ENCODE results near the gene GPR35.
A peak's percentile ranks its signal among the peaks of the same experiment; 100 is the strongest.

The GPR35 gene

GRCh38 chr2:240579771-240580614 is 45.3 kb upstream of the GPR35 start:
- H2BK12ac ChIP-seq (ENCODE audit: low read length in 2 of 2): peak overlapping the region in 1 of 2 experiments; percentile 76
- no peak overlapping the region for H2BK120ac ChIP-seq (ENCODE audit: low read depth, low read length)
- no peak overlapping the region for H2BK5ac ChIP-seq (ENCODE audit: low read depth, low read length, poor library complexity, severe bottlenecking)
- no peaks in the 10 kb centered on the region for H3K27me3 ChIP-seq (ENCODE audit: control insufficient read depth in 1 of 2, insufficient read depth in 1 of 2, low read length in 2 of 2)
- peak overlapping the region; percentile 40 for H3K4me2 ChIP-seq (ENCODE audit: low read length, poor library complexity, severe bottlenecking)
- peak overlapping the region; percentile 65 for H3K9ac ChIP-seq (ENCODE audit: low read length)
- H3K79me1 ChIP-seq (replicated peaks; ENCODE audit: low read length, poor library complexity, severe bottlenecking): peaks cover 54% of the 10 kb centered on the region
- H4K8ac ChIP-seq (ENCODE audit: low read length): peak overlapping the region; percentile 16
- peak overlapping the region; percentile 22 for H4K91ac ChIP-seq (ENCODE audit: low read length)
- H3K4me3 ChIP-seq (ENCODE audit: insufficient read depth in 1 of 2, low read depth in 1 of 2, low read length in 2 of 2): peak overlapping the region in 1 of 2 experiments; percentile 40
- 46% methylated on average over 27 of the region's 27 CpGs for WGBS
- DNase-seq: peak; percentile 95
- peaks cover 30% of the 10 kb centered on the region for H3K4me1 ChIP-seq (ENCODE audit: control insufficient read depth, insufficient read depth, low read depth, low read length)
- no peak overlapping the region for H2AFZ ChIP-seq (ENCODE audit: low read depth, low read length)
- H3K4ac ChIP-seq (ENCODE audit: low read depth in 1 of 2, low read length in 2 of 2): peak overlapping the region in 1 of 2 experiments; percentile 40
- H2AK5ac ChIP-seq (ENCODE audit: low read length, severe bottlenecking): peak overlapping the region; percentile 12
- H3K18ac ChIP-seq (ENCODE audit: low read depth in 1 of 2, low read length in 2 of 2): no peak overlapping the region
- no peaks in the 10 kb centered on the region for H3K9me3 ChIP-seq (ENCODE audit: control insufficient read depth, low read length)
- peaks cover 47 to 49% of the 10 kb centered on the region in 2 experiments for H3K36me3 ChIP-seq (ENCODE audit: control insufficient read depth in 1 of 2, insufficient read depth in 2 of 2, low read depth in 1 of 2, low read length in 2 of 2)
- H2BK15ac ChIP-seq (ENCODE audit: low read depth, poor library complexity, severe bottlenecking): no peak overlapping the region
- H3K27ac ChIP-seq (ENCODE audit: low read length, poor library complexity, severe bottlenecking): peak overlapping the region; percentile 33
- H3K23ac ChIP-seq (ENCODE audit: low read length in 2 of 2): no peak overlapping the region
- peak overlapping the region in 1 of 2 experiments; percentile 30 for H3K14ac ChIP-seq (ENCODE audit: low read length in 2 of 2)

GRCh38 chr2:240581811-240582210 is 43.5 kb upstream of the GPR35 start:
- Histone ChIP-seq H2BK120ac (ENCODE audit: low read depth, low read length) (no peak overlapping the region), H4K91ac (ENCODE audit: low read length) (no peak overlapping the region), H3K18ac (ENCODE audit: low read depth in 1 of 2, low read length in 2 of 2) (no peak overlapping the region), H3K27me3 (ENCODE audit: control insufficient read depth in 1 of 2, insufficient read depth in 1 of 2, low read length in 2 of 2) (no peaks in the 10 kb centered on the region), H3K14ac (ENCODE audit: low read length in 2 of 2) (no peak overlapping the region), H2BK12ac (ENCODE audit: low read length in 2 of 2) (no peak overlapping the region), H3K23ac (ENCODE audit: low read length in 2 of 2) (no peak overlapping the region), H3K9ac (ENCODE audit: low read length) (no peak overlapping the region), H2AFZ (ENCODE audit: low read depth, low read length) (no peak overlapping the region), H2BK5ac (ENCODE audit: low read depth, low read length, poor library complexity, severe bottlenecking) (no peak overlapping the region), H3K79me1 (replicated peaks; ENCODE audit: low read length, poor library complexity, severe bottlenecking) (peaks cover 42% of the 10 kb centered on the region), H4K8ac (ENCODE audit: low read length) (no peak overlapping the region), H3K36me3 (ENCODE audit: control insufficient read depth in 1 of 2, insufficient read depth in 2 of 2, low read depth in 1 of 2, low read length in 2 of 2) (peaks cover 29 to 31% of the 10 kb centered on the region in 2 experiments), H3K4me2 (ENCODE audit: low read length, poor library complexity, severe bottlenecking) (no peak overlapping the region), H3K4me3 (ENCODE audit: insufficient read depth in 1 of 2, low read depth in 1 of 2, low read length in 2 of 2) (no peak overlapping the region), H2BK15ac (ENCODE audit: low read depth, poor library complexity, severe bottlenecking) (no peak overlapping the region), H3K4ac (ENCODE audit: low read depth in 1 of 2, low read length in 2 of 2) (no peak overlapping the region), H3K4me1 (ENCODE audit: control insufficient read depth, insufficient read depth, low read depth, low read length) (peaks cover 37% of the 10 kb centered on the region), H3K9me3 (ENCODE audit: control insufficient read depth, low read length) (no peaks in the 10 kb centered on the region), H3K27ac (ENCODE audit: low read length, poor library complexity, severe bottlenecking) (no peak overlapping the region), H2AK5ac (ENCODE audit: low read length, severe bottlenecking) (no peak overlapping the region)
- WGBS: 95% methylated on average over 5 of the region's 5 CpGs
- no peak for DNase-seq

- Histone ChIP-seq H2BK120ac (ENCODE audit: low read depth, low read length) (no peak overlapping the region), H3K18ac (ENCODE audit: low read depth in 1 of 2, low read length in 2 of 2) (no peak overlapping the region), H3K27ac (ENCODE audit: low read length, poor library complexity, severe bottlenecking) (no peak overlapping the region), H3K4me2 (ENCODE audit: low read length, poor library complexity, severe bottlenecking) (no peak overlapping the region), H3K4ac (ENCODE audit: low read depth in 1 of 2, low read length in 2 of 2) (no peak overlapping the region), H4K8ac (ENCODE audit: low read length) (no peak overlapping the region), H3K27me3 (ENCODE audit: control insufficient read depth in 1 of 2, insufficient read depth in 1 of 2, low read length in 2 of 2) (no peaks in the 10 kb centered on the region), H2BK15ac (ENCODE audit: low read depth, poor library complexity, severe bottlenecking) (no peak overlapping the region), H2BK12ac (ENCODE audit: low read length in 2 of 2) (no peak overlapping the region), H3K23ac (ENCODE audit: low read length in 2 of 2) (no peak overlapping the region), H3K79me1 (replicated peaks; ENCODE audit: low read length, poor library complexity, severe bottlenecking) (peaks cover 33% of the 10 kb centered on the region), H3K36me3 (ENCODE audit: control insufficient read depth in 1 of 2, insufficient read depth in 2 of 2, low read depth in 1 of 2, low read length in 2 of 2) (peaks cover 19 to 21% of the 10 kb centered on the region in 2 experiments), H3K9ac (ENCODE audit: low read length) (no peak overlapping the region), H2BK5ac (ENCODE audit: low read depth, low read length, poor library complexity, severe bottlenecking) (no peak overlapping the region), H2AFZ (ENCODE audit: low read depth, low read length) (no peak overlapping the region), H3K9me3 (ENCODE audit: control insufficient read depth, low read length) (no peaks in the 10 kb centered on the region), H3K4me1 (ENCODE audit: control insufficient read depth, insufficient read depth, low read depth, low read length) (peaks cover 40% of the 10 kb centered on the region), H4K91ac (ENCODE audit: low read length) (no peak overlapping the region), H2AK5ac (ENCODE audit: low read length, severe bottlenecking) (no peak overlapping the region), H3K4me3 (ENCODE audit: insufficient read depth in 1 of 2, low read depth in 1 of 2, low read length in 2 of 2) (no peak overlapping the region), H3K14ac (ENCODE audit: low read length in 2 of 2) (no peak overlapping the region)
- 84% methylated on average over 3 of the region's 3 CpGs for WGBS
- no peak for DNase-seq
Observed at GRCh38 chr2:240582781-240583180, 42.5 kb upstream of the GPR35 start.

- Histone ChIP-seq H3K27me3 (ENCODE audit: control insufficient read depth in 1 of 2, insufficient read depth in 1 of 2, low read length in 2 of 2) (no peaks in the 10 kb centered on the region), H3K14ac (ENCODE audit: low read length in 2 of 2) (no peak overlapping the region), H2BK120ac (ENCODE audit: low read depth, low read length) (no peak overlapping the region), H3K4me3 (ENCODE audit: insufficient read depth in 1 of 2, low read depth in 1 of 2, low read length in 2 of 2) (no peak overlapping the region), H3K4ac (ENCODE audit: low read depth in 1 of 2, low read length in 2 of 2) (no peak overlapping the region), H3K79me1 (replicated peaks; ENCODE audit: low read length, poor library complexity, severe bottlenecking) (peaks cover 27% of the 10 kb centered on the region), H3K36me3 (ENCODE audit: control insufficient read depth in 1 of 2, insufficient read depth in 2 of 2, low read depth in 1 of 2, low read length in 2 of 2) (peaks cover 10 to 12% of the 10 kb centered on the region in 2 experiments), H2BK15ac (ENCODE audit: low read depth, poor library complexity, severe bottlenecking) (no peak overlapping the region), H3K27ac (ENCODE audit: low read length, poor library complexity, severe bottlenecking) (no peak overlapping the region), H3K23ac (ENCODE audit: low read length in 2 of 2) (no peak overlapping the region), H3K9me3 (ENCODE audit: control insufficient read depth, low read length) (no peaks in the 10 kb centered on the region), H4K8ac (ENCODE audit: low read length) (no peak overlapping the region), H2BK5ac (ENCODE audit: low read depth, low read length, poor library complexity, severe bottlenecking) (no peak overlapping the region), H3K9ac (ENCODE audit: low read length) (no peak overlapping the region), H3K18ac (ENCODE audit: low read depth in 1 of 2, low read length in 2 of 2) (no peak overlapping the region), H2BK12ac (ENCODE audit: low read length in 2 of 2) (no peak overlapping the region), H2AFZ (ENCODE audit: low read depth, low read length) (no peak overlapping the region), H2AK5ac (ENCODE audit: low read length, severe bottlenecking) (no peak overlapping the region), H3K4me1 (ENCODE audit: control insufficient read depth, insufficient read depth, low read depth, low read length) (peaks cover 46% of the 10 kb centered on the region), H3K4me2 (ENCODE audit: low read length, poor library complexity, severe bottlenecking) (no peak overlapping the region), H4K91ac (ENCODE audit: low read length) (no peak overlapping the region)
- 91% methylated on average over 4 of the region's 4 CpGs for WGBS
- DNase-seq: no peak
Observed at GRCh38 chr2:240583774-240584173, 41.5 kb upstream of the GPR35 start.
